BE2C (cell line): ENCODE measurements around the gene REEP6.
"Not testable (repeated sequence)": the region's sequence is repeated elsewhere in the genome, so short reads cannot be mapped to it uniquely, and the experiment has no call there.

Experiments
- DNase-seq: peaks from one replicate; pipeline ENCODE4 v3.0.0-alpha.2; 2020
- H3K27me3 ChIP-seq: fragments of 250-450 bp; sonication (Bioruptor Pico); 2 replicates; pipeline ENCODE4 v1.5.1; 2020; ENCODE audit warnings: mild to moderate bottlenecking
- H3K36me3 ChIP-seq: fragments of 250-450 bp; sonication (Bioruptor Pico); 2 replicates; pipeline ENCODE4 v1.5.1; 2020; ENCODE audit warnings: mild to moderate bottlenecking
- H3K4me1 ChIP-seq: fragments of 250-450 bp; sonication (Bioruptor Pico); 2 replicates; pipeline ENCODE4 v1.5.1; 2020
- H3K4me3 ChIP-seq: 2 replicates; pipeline ENCODE4 v1.5.1; 2011; ENCODE audit warnings: low read depth, low read length
- H3K9me3 ChIP-seq: fragments of 250-450 bp; sonication (Bioruptor Pico); 2 replicates; pipeline ENCODE4 v1.5.1; 2020
- TF ChIP-seq, protein P1 (sequence below): IDR thresholded peaks from 2 replicates; pipeline ENCODE4 v1.5.1; 2012; ENCODE audit warnings: mild to moderate bottlenecking, low read depth, low read length

REEP6 gene

DNA sequence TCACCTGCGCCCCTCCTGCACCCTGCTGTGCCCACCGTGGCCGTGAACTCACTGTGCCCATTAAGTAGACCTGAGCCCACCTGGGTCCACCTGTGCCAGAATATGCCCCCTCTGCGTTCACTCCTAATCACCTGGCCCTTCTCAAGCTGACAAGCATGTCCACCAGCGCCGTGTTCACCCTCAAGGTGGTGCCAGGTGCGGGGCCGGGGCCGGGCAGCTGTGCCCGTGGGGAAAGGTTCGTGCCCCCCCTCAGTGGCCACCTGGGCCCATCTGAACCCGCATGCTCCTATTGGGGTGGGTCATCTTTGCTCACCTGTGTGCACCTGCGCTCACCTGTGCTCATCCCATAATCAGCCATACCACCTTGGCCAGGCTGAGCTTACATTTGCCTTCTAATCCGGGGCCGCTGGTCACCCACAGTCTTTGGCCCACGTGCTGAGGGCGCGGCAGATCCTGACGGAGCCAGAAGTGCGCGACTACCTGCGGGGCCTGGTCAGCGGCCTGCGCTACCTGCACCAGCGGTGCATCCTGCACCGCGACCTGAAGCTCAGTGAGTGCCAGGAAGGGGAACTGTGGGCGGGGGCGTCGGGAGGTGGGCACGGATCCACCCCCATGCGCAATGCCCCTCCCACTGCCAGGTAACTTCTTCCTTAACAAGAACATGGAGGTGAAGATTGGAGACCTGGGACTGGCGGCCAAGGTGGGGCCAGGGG is 35.2 kb downstream of the REEP6 start:
- H3K4me1 ChIP-seq, result no peaks in the 10 kb centered on the region
- no peaks in the 10 kb centered on the region for H3K36me3 ChIP-seq
- H3K4me3 ChIP-seq, result no peak overlapping the region
- DNase-seq, result no peak
- peaks cover 56% of the 10 kb centered on the region for H3K27me3 ChIP-seq
- TF ChIP-seq, protein P1, sequence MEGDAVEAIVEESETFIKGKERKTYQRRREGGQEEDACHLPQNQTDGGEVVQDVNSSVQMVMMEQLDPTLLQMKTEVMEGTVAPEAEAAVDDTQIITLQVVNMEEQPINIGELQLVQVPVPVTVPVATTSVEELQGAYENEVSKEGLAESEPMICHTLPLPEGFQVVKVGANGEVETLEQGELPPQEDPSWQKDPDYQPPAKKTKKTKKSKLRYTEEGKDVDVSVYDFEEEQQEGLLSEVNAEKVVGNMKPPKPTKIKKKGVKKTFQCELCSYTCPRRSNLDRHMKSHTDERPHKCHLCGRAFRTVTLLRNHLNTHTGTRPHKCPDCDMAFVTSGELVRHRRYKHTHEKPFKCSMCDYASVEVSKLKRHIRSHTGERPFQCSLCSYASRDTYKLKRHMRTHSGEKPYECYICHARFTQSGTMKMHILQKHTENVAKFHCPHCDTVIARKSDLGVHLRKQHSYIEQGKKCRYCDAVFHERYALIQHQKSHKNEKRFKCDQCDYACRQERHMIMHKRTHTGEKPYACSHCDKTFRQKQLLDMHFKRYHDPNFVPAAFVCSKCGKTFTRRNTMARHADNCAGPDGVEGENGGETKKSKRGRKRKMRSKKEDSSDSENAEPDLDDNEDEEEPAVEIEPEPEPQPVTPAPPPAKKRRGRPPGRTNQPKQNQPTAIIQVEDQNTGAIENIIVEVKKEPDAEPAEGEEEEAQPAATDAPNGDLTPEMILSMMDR, result no peak
- no peaks in the 10 kb centered on the region for H3K9me3 ChIP-seq

DNA sequence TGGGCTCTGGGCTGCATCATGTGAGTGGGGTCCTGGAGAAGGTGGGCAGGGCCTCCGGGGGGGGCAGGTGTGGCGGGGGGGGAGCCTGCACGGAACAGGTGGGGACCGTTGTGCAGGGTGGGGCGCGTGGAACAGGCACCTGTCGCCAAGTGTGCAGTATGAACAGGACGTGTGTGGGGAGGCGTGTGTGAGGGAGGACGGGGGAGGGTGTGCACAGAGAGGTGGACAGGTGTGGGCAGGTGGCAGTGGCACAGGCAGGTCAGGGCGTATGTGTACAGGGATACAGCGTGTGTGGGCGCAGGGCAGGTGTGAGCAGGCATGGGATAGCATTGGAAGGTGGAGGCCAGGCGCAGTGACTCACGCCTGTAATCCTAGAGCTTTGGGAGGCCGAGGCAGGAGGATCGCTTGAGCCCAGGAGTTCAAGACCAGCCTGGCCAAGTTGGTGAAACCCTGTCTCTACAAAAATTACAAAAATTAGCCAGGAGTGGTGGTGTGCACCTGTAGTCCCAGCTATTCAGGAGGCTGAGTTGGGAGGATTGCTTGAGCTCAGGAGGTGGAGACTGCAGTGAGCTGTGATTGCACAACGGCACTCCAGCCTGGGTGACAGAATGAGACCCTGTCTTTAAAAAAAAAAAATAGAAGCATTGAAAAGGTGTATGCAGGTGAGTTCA is 36.1 kb downstream of the REEP6 start:
- H3K9me3 ChIP-seq, result no peaks in the 10 kb centered on the region
- H3K4me3 ChIP-seq, result no peak overlapping the region
- DNase-seq, result no peak
- TF ChIP-seq, protein P1, result no peak
- no peaks in the 10 kb centered on the region for H3K36me3 ChIP-seq
- H3K4me1 ChIP-seq, result no peaks in the 10 kb centered on the region
- peaks cover 65% of the 10 kb centered on the region for H3K27me3 ChIP-seq

DNA sequence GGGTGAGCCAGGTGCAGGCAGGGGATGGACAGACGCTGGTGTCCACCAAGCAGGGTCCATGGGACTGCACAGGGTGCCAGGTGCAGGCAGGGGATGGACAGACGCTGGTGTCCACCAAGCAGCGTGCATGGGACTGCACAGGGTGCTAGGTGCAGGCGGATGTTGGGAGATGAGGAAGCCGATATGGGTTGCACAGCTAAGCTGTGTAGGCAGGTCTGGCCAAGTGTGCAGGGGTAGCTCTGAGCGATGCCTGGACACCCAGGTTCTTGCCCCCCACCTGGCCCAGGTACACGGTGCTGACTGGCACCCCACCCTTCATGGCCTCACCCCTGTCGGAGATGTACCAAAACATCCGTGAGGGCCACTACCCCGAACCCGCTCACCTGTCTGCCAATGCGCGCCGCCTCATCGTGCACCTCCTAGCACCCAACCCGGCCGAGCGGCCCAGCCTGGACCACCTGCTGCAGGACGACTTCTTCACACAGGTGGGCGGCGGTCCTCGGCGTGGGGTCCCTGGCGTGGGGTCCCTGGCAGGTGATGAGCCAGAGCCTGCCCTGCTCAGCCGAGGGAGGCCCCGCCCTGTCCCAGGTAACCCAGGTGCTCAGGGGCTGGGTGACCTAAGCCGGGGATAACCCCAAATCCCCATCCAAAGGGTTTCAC is 36.8 kb downstream of the REEP6 start:
- Histone ChIP-seq H3K4me3 (no peak overlapping the region), H3K27me3 (peaks cover 63% of the 10 kb centered on the region), H3K9me3 (no peaks in the 10 kb centered on the region), H3K36me3 (no peaks in the 10 kb centered on the region), H3K4me1 (no peaks in the 10 kb centered on the region)
- no peak for DNase-seq
- TF ChIP-seq, protein P1, result no peak

DNA sequence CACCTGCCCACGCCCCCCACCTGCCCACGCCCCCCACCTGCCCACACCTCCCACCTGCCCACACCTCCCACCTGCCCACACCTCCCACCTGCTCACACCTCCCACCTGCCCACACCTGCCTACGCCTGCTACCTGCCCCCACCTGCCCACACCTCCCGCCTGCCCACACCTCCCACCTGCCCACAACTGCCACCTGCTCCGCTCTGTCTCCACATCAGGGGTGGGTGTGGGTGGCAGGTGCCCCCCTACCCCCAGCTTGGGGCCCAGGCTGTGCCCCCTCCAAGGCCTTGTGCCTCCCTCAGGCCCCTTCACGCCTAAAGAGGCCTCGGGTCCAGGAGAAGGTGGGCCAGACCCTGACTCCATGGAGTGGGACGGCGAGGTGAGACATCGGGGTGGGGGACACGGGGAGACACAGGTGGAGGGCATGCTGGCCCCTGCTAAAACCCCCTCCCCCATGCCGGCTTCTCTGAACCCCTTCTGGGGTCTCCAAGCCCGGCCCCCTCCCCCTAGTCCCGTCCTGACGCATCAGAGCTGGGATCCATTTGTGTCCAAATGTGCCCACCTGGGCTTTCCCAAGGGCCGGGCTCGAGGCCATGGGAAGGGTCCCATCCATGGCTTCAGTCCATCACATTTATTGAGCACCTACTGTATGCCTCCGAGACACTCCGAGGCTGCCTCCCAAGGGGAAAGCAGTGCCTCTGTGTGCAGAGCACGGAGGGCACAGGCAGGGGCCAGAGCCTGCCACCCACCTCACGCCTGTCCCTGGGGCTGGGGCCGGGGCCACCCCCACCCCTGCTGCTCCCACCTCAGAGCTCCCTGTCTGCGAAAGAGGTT is 37.8 kb downstream of the REEP6 start:
- Histone ChIP-seq H3K4me3 (no peak overlapping the region), H3K9me3 (no peaks in the 10 kb centered on the region), H3K36me3 (no peaks in the 10 kb centered on the region), H3K4me1 (no peaks in the 10 kb centered on the region), H3K27me3 (peaks cover 63% of the 10 kb centered on the region)
- no peak for DNase-seq
- TF ChIP-seq, protein P1, result no peak

DNA sequence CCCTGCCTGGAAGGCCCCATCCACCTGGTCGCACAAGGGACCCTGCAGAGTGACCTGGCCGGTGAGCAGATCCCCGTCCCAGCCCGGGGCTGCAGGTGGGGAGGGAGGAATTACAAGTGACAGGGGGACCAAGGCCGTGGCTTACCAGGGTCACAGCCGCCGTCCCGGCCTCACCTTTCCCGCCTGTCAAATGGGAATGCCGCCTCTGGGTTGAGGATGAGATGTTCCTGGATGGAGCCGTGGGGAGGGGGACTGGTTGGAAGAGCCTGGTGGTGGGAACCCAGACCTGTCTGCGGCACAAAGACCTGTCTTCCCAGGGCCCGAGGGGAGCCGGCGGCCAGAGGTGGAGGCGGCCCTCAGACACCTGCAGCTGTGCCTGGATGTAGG is 38.4 kb downstream of the REEP6 start:
- TF ChIP-seq, protein P1, result no peak
- DNase-seq, result no peak
- Histone ChIP-seq H3K9me3 (no peaks in the 10 kb centered on the region), H3K4me3 (no peak overlapping the region), H3K4me1 (no peaks in the 10 kb centered on the region), H3K36me3 (no peaks in the 10 kb centered on the region), H3K27me3 (peaks cover 61% of the 10 kb centered on the region)

DNA sequence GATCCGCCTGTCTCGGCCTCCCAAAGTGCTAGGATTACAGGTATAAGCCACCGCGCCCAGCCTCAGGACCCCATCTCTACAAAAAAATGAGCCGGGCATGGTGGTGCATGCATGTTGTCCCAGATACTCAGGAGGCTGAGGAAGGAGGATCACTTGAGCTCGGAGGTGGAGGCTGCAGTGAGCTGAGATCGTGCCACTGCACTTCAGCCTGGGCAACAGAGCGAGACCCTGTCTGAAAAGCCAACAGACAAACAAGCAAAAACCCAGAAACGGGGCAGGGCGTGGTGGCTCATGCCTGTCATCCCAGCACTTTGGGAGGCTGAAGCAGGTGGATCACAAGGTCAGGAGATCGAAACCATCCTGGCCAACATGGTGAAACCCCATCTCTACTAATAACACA is 39.9 kb downstream of the REEP6 start:
- not testable (repeated sequence) for DNase-seq, H3K4me3 ChIP-seq, H3K36me3 ChIP-seq, H3K4me1 ChIP-seq, H3K9me3 ChIP-seq
- H3K27me3 ChIP-seq, result peaks cover 49% of the 10 kb centered on the region
